ENCODE data around the gene MBL2. TPM values are rescaled to one million over a fixed set of nuclear protein-coding genes. Genes with fewer than 3 reads are reported as not detected.

Gene MBL2
- total and polyA plus RNA-seq, 2 of the 8 experiments (the other 6 are each of a cell fraction or from before 2014, with no cell fraction given) = not detected

DNA sequence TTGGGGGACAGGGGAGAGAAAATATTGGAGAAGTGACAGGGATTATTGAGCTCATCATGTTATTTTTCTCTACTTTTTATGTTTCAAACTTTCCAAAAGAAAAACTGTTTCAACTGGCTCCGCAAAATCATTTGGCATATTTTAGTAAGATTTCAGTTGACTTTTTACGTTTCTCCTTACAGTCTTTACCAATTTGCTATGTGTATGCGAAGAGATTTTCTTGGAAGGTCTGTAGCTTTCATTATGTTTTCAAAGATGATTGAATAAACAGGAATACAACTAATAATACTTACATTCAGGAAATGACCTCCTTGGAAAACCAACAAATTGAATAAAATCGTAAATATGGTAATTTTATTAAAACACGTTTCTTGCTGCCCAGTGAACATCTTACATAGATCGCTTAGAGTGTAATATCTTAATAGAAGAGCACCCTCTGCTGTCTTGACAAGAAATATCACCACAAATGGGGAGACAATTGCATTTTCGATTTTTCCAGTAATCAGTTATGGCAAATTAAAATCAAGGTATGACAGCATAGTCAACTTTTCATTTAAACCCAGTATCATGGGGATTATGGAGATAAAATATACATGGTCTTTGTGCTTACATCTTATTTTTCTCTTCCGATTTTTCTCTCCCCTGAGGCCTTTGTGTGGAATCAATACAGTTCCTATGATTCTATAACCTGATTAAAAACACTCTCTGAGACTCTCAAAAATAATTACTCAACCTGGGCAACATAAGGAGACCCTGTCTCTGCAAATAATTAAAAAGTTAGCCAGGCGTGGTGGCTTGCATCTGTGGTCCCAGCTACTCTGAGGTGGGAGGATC is 43.1 kb downstream of the MBL2 start:
- 53% methylated on average over 9 of the region's 9 CpGs; no CpG with 5 or more reads in 1 of the 2 experiments for WGBS, 2 experiments (ENCODE audit: extremely low coverage in 1 of 2, insufficient coverage in 1 of 2, insufficient read length in 1 of 2, insufficient replicate concordance in 2 of 2, low coverage in 1 of 2, low lambda C conversion rate in 2 of 2, missing lambda C conversion rate in 1 of 2)
- TF ChIP-seq, protein P1, sequence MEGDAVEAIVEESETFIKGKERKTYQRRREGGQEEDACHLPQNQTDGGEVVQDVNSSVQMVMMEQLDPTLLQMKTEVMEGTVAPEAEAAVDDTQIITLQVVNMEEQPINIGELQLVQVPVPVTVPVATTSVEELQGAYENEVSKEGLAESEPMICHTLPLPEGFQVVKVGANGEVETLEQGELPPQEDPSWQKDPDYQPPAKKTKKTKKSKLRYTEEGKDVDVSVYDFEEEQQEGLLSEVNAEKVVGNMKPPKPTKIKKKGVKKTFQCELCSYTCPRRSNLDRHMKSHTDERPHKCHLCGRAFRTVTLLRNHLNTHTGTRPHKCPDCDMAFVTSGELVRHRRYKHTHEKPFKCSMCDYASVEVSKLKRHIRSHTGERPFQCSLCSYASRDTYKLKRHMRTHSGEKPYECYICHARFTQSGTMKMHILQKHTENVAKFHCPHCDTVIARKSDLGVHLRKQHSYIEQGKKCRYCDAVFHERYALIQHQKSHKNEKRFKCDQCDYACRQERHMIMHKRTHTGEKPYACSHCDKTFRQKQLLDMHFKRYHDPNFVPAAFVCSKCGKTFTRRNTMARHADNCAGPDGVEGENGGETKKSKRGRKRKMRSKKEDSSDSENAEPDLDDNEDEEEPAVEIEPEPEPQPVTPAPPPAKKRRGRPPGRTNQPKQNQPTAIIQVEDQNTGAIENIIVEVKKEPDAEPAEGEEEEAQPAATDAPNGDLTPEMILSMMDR (IDR thresholded peaks at IDR 0.05; ENCODE audit: control extremely low read depth in 1 of 3, insufficient read depth in 1 of 3, low read depth in 1 of 3, low read length in 3 of 3) = peak in 2 of 3 experiments; percentile 28 to 38; a peak in 2 of 4 replicates
- no peak for TF ChIP-seq SP1 (IDR thresholded peaks at IDR 0.05; ENCODE audit: low read depth, low read length)
- peak; percentile 67 to 69 for TF ChIP-seq RAD21 (IDR thresholded peaks at IDR 0.05 in 1 of 2, conservative IDR thresholded peaks at IDR 0.05 in 1 of 2; ENCODE audit: low read depth in 2 of 2, low read length in 2 of 2)
- Histone ChIP-seq H3K36me3 (ENCODE audit: control insufficient read depth in 2 of 4, insufficient read depth in 4 of 4, low read length in 3 of 4) (no peaks in the 10 kb centered on the region), H2BK5ac (ENCODE audit: low read depth, low read length) (no peak overlapping the region), H4K91ac (replicated peaks; ENCODE audit: insufficient read length, low read length) (no peak overlapping the region), H4K8ac (ENCODE audit: extremely low read depth, insufficient read depth, low read length) (no peak overlapping the region), H3K4me1 (replicated peaks in 1 of 4; ENCODE audit: control insufficient read depth in 3 of 4, insufficient read depth in 4 of 4, low read length in 3 of 4) (no peaks in the 10 kb centered on the region), H3K4ac (replicated peaks; ENCODE audit: insufficient read length, low read depth, low read length) (no peak overlapping the region), H2BK20ac (ENCODE audit: low read length) (no peak overlapping the region), H3K27me3 (replicated peaks in 1 of 4; ENCODE audit: control insufficient read depth in 3 of 4, extremely low read depth in 1 of 4, insufficient read depth in 3 of 4, low read length in 3 of 4) (no peaks in the 10 kb centered on the region), H3K27ac (ENCODE audit: low read depth, low read length) (no peak overlapping the region), H2AFZ (ENCODE audit: low read length) (no peak overlapping the region), H3K23me2 (ENCODE audit: low read depth, low read length) (no peaks in the 10 kb centered on the region), H4K20me1 (replicated peaks in 1 of 2; ENCODE audit: control insufficient read depth in 1 of 2, insufficient read depth in 2 of 2, low read length in 2 of 2) (no peaks in the 10 kb centered on the region), H3K14ac (ENCODE audit: insufficient read length) (no peak overlapping the region), H3K79me1 (ENCODE audit: low read depth, low read length) (no peaks in the 10 kb centered on the region), H3K9me3 (ENCODE audit: insufficient read depth in 2 of 2, low read depth in 1 of 2, low read length in 1 of 2) (no peaks in the 10 kb centered on the region), H3K79me2 (ENCODE audit: control insufficient read depth in 1 of 2, insufficient read depth in 2 of 2, low read length in 2 of 2) (no peaks in the 10 kb centered on the region), H3K23ac (ENCODE audit: insufficient read length) (no peak overlapping the region), H4K5ac (ENCODE audit: insufficient read length, low read depth, low read length) (no peak overlapping the region), H3K18ac (ENCODE audit: extremely low read depth, low read length) (no peak overlapping the region), H2AK5ac (ENCODE audit: low read depth, low read length) (no peak overlapping the region), H2BK12ac (ENCODE audit: low read depth, low read length) (no peak overlapping the region), H3K4me3 (ENCODE audit: extremely low read depth in 1 of 4, insufficient read depth in 2 of 4, low read depth in 3 of 4, low read length in 4 of 4) (no peak overlapping the region), H3K9ac (replicated peaks in 1 of 4; ENCODE audit: extremely low read depth in 1 of 4, low read depth in 3 of 4, low read length in 3 of 4) (no peak overlapping the region), H3K56ac (replicated peaks; ENCODE audit: insufficient read length, low read depth, low read length) (no peak overlapping the region), H2BK15ac (ENCODE audit: low read length) (no peak overlapping the region), H3K4me2 (ENCODE audit: insufficient read depth in 1 of 2, low read depth in 2 of 2, low read length in 2 of 2) (no peak overlapping the region), H2BK120ac (replicated peaks; ENCODE audit: low read depth, low read length) (no peak overlapping the region)
- DNase-seq (ENCODE audit: low read depth in 1 of 2, low spot score in 2 of 2) (no peak), FAIRE-seq (peak; percentile 32)
- POLR2A ChIA-PET (ENCODE audit: partially characterized antibody) = no interaction called here
- CTCF ChIA-PET (ENCODE audit: partially characterized antibody) = interaction anchor here (0.6 to 4.3 kb wide), 14 partner anchors 9 to 402 kb away, joined by 3 to 70 read pairs (median 3); no protein-coding TSS in a partner anchor
